Endothelial cell of umbilical vein (primary cell): ENCODE data around the gene NECAB2. TPM values are rescaled to one million over a fixed set of nuclear protein-coding genes. Genes with fewer than 3 reads are reported as not detected.

Source experiments
- BruUV-seq: library from RNA; stranded (reverse); fragments of 400-500 nt; replicated peaks from 2 replicates; lab custom pipeline; 2021; lab: Mats Ljungman, UMichigan
- CTCF ChIA-PET: fragments of 300-600, 350-600 bp; sonication (Branson Sonifier 250); formaldehyde crosslinking; loops from one replicate; lab custom pipeline; 2021; ENCODE audit warnings: antibody characterized with exemption, inconsistent platforms; lab: Charles Lee
- POLR2A ChIA-PET: fragments of 300-600, 350-600 bp; sonication (Branson Sonifier 250); formaldehyde crosslinking; loops from one replicate; lab custom pipeline; 2021; ENCODE audit warnings: antibody characterized with exemption, inconsistent platforms; lab: Charles Lee
- DNase-seq: peaks from one replicate; pipeline ENCODE4 v3.0.0-alpha.2; 2011; ENCODE audit warnings: low read depth, low spot score
- FAIRE-seq: peaks from 2 replicates; lab custom pipeline; 2011; peaks lifted over from hg19 to GRCh38; lab: Jason Lieb, UNC
- H2AFZ ChIP-seq: 2 replicates; pipeline ENCODE4 v1.6.0; 2012; ENCODE audit warnings: low read depth, low read length, control low read depth, inconsistent platforms
- H3K27ac ChIP-seq: 2 replicates; pipeline ENCODE4 v1.5.1; 2011; ENCODE audit warnings: low read depth, mild to moderate bottlenecking, control low read depth, low read length, moderate library complexity; ENCODE audit not compliant: insufficient read depth
- H3K27me3 ChIP-seq, 2 experiments: 2 replicates each; pipeline versions ENCODE4 v1.6.0 to v1.6.1; 2011; ENCODE audit warnings: low read length in 2 of 2, mixed read lengths in 1 of 2; ENCODE audit not compliant: control insufficient read depth in 2 of 2, insufficient read depth in 2 of 2
- H3K36me3 ChIP-seq, 2 experiments: 2 replicates in 1 of 2; 3 replicates in 1 of 2; pipeline ENCODE4 v1.5.1; 2011; ENCODE audit warnings: low read length in 2 of 2, mild to moderate bottlenecking in 1 of 2, moderate library complexity in 1 of 2; ENCODE audit not compliant: control insufficient read depth in 2 of 2, insufficient read depth in 2 of 2; ENCODE audit errors: extremely low read depth in 1 of 2
- H3K4me1 ChIP-seq: 3 replicates; pipeline ENCODE4 v1.5.1; 2011; ENCODE audit warnings: mild to moderate bottlenecking, low read length; ENCODE audit not compliant: control insufficient read depth, insufficient read depth; ENCODE audit errors: extremely low read depth
- H3K4me2 ChIP-seq: 2 replicates; pipeline ENCODE4 v1.6.1; 2011; ENCODE audit warnings: low read length, control low read depth, mixed read lengths; ENCODE audit not compliant: insufficient read depth
- H3K4me3 ChIP-seq, 3 experiments: fragments of 200-600 bp in 1 of 3; sonication (generic), shearing (Covaris generic) in 1 of 3; replicated peaks in 1 of 3; 2 replicates each; pipeline ENCODE4 v1.5.1; 2011 to 2016; ENCODE audit warnings: control low read depth in 3 of 3, low read length in 3 of 3, mild to moderate bottlenecking in 2 of 3, inconsistent platforms in 1 of 3, low read depth in 1 of 3, moderate library complexity in 1 of 3; ENCODE audit not compliant: insufficient read depth in 1 of 3
- H3K79me2 ChIP-seq: 2 replicates; pipeline ENCODE4 v1.6.0; 2012; ENCODE audit warnings: low read length, inconsistent platforms; ENCODE audit not compliant: control insufficient read depth, insufficient read depth
- H3K9ac ChIP-seq: replicated peaks from 2 replicates; pipeline ENCODE3; 2011; ENCODE audit warnings: low read length, control low read depth; ENCODE audit not compliant: insufficient read depth; ENCODE audit errors: extremely low read depth
- H3K9me1 ChIP-seq: replicated peaks from 3 replicates; pipeline ENCODE4 v1.6.0; 2011; ENCODE audit warnings: mild to moderate bottlenecking, low read length; ENCODE audit not compliant: control insufficient read depth, insufficient read depth; ENCODE audit errors: extremely low read depth
- H3K9me3 ChIP-seq: replicated peaks from 2 replicates; pipeline ENCODE4 v1.5.1; 2012; ENCODE audit warnings: low read length, inconsistent platforms; ENCODE audit not compliant: control insufficient read depth, insufficient read depth
- H4K20me1 ChIP-seq: replicated peaks from 2 replicates; pipeline ENCODE3; 2011; ENCODE audit warnings: mild to moderate bottlenecking, low read length; ENCODE audit not compliant: control insufficient read depth, insufficient read depth; ENCODE audit errors: extremely low read depth
- CTCF ChIP-seq, 2 donors: IDR thresholded peaks; 1 replicate in 1 of 2; 2 replicates in 1 of 2; pipeline ENCODE4 v1.5.1; 2011; ENCODE audit warnings: low read length in 2 of 2, mild to moderate bottlenecking in 2 of 2, moderate library complexity in 2 of 2, control low read depth in 1 of 2, inconsistent platforms in 1 of 2, low read depth in 1 of 2; ENCODE audit not compliant: insufficient read depth in 1 of 2; ENCODE audit errors: extremely low read depth in 1 of 2
- EZH2 ChIP-seq: IDR thresholded peaks from 2 replicates; pipeline ENCODE4 v1.6.1; 2012; ENCODE audit warnings: borderline replicate concordance, low read depth, mild to moderate bottlenecking, moderate library complexity, low read length, inconsistent platforms; ENCODE audit not compliant: severe bottlenecking
- FOS ChIP-seq: IDR thresholded peaks from 2 replicates; pipeline ENCODE4 v1.6.1; 2011; ENCODE audit warnings: mild to moderate bottlenecking, low read length, moderate library complexity, borderline replicate concordance; ENCODE audit not compliant: insufficient read depth
- GATA2 ChIP-seq: IDR thresholded peaks from 2 replicates; pipeline ENCODE4 v1.7.0; 2011; ENCODE audit warnings: low read depth, mild to moderate bottlenecking, moderate library complexity, mixed read lengths, low read length; ENCODE audit not compliant: insufficient read length, insufficient read depth
- JUN ChIP-seq: IDR thresholded peaks from 2 replicates; pipeline ENCODE4 v1.6.1; 2011; ENCODE audit warnings: borderline replicate concordance, low read depth; ENCODE audit not compliant: insufficient read length, insufficient read depth
- MAX ChIP-seq: IDR thresholded peaks from 2 replicates; pipeline ENCODE4 v1.6.1; 2011; ENCODE audit not compliant: insufficient read depth, insufficient read length
- MYC ChIP-seq: IDR thresholded peaks from one replicate; pipeline ENCODE4 v1.6.1; 2011; ENCODE audit warnings: mild to moderate bottlenecking, low read depth, low read length
- POLR2A ChIP-seq: IDR thresholded peaks from 2 replicates; pipeline ENCODE4 v1.6.1; 2012; ENCODE audit warnings: low read depth, mild to moderate bottlenecking, control low read depth, low read length
- POLR2AphosphoS5 ChIP-seq: IDR thresholded peaks from 2 replicates; pipeline ENCODE4 v1.6.1; 2012; ENCODE audit warnings: low read depth, mild to moderate bottlenecking, control low read depth, low read length, moderate library complexity; ENCODE audit not compliant: insufficient read depth
- dilution Hi-C: fragments of 300-500 bp; cut with MboI; formaldehyde crosslinking; loops from one replicate; pipeline ENCODE4 v1.15.0; 2019; ENCODE audit warnings: low sequenced_read_pairs; ENCODE audit not compliant: extremely low pct_ligation_motif_present
- intact Hi-C: fragments of 100-400 bp; cut with micrococcal nuclease; formaldehyde crosslinking; loops from one replicate; pipeline ENCODE4 v1.10.0; 2022
- polyA plus RNA-seq, 4 experiments: library from polyadenylated mRNA; depleted of rRNA in 3 of 4; stranded (reverse) in 3 of 4; unstranded in 1 of 4; fragments of >200 nt; gene quantifications; 2 replicates each; pipeline versions ENCODE4 v1.2.1 to v1.2.3, GENCODE V29; 2011 to 2012; ENCODE audit warnings: missing spikeins in 1 of 4
- total RNA-seq: library from RNA; stranded (reverse); gene quantifications from 2 replicates; pipeline ENCODE4 v1.2.3, GENCODE V29; 2021

Gene NECAB2
- total and polyA plus RNA-seq, 2 donors (not counting 3 experiments of a cell fraction or from before 2014, with no cell fraction given): 0.26 to 0.31 TPM

- no peak overlapping the region for H3K27ac ChIP-seq
- ChIA-PET CTCF (interaction anchor here (0.6 to 2.3 kb wide), 7 partner anchors 9 to 218 kb away, joined by 3 to 7 read pairs (median 4); partner anchors contain the start of gene TAF1C), POLR2A (no interaction called here)
- no peaks in the 10 kb centered on the region for H3K36me3 ChIP-seq
- no peak overlapping the region for H3K4me3 ChIP-seq
- FAIRE-seq: no peak
- BruUV-seq: no TSS peak
- no peaks in the 10 kb centered on the region for H3K4me1 ChIP-seq
- no peak overlapping the region for H2AFZ ChIP-seq
- H3K9ac ChIP-seq: no peak overlapping the region
- no peaks in the 10 kb centered on the region for H3K9me1 ChIP-seq
- H4K20me1 ChIP-seq: no peaks in the 10 kb centered on the region
- H3K27me3 ChIP-seq: peaks cover 5 to 8% of the 10 kb centered on the region in 2 experiments
- no peaks in the 10 kb centered on the region for H3K79me2 ChIP-seq
- intact Hi-C loops: loop anchor here (1.0 to 5.0 kb wide), 2 partner anchors 96 to 208 kb away; no protein-coding TSS in a partner anchor
- TF ChIP-seq MAX (no peak), MYC (no peak), EZH2 (no peak), CTCF (IDR thresholded peaks at IDR 0.05; ENCODE audit: extremely low read depth in 1 of 2, insufficient read depth in 1 of 2, low read depth in 1 of 2, low read length in 2 of 2) (no peak), FOS (no peak), POLR2AphosphoS5 (no peak), JUN (no peak), GATA2 (no peak), POLR2A (no peak)
- H3K9me3 ChIP-seq: no peaks in the 10 kb centered on the region
- DNase-seq: no peak
- dilution Hi-C loops: no loop called here
- H3K4me2 ChIP-seq: no peak overlapping the region
Measured at GRCh38 chr16:83968891-83969649, 1.0 kb downstream of the NECAB2 start.
